GM10248 (cell line): ENCODE data around the gene SNX5.

ENCODE experiments used
- CTCF ChIA-PET: fragments of 300-600 bp; sonication (Branson Sonifier 250); formaldehyde crosslinking; extraction: SDS; loops from one replicate; lab custom pipeline; 2021; ENCODE audit warnings: antibody characterized with exemption; lab: Yijun Ruan, JAX
- POLR2A ChIA-PET: fragments of 350-650 bp; sonication (Branson Sonifier 250); formaldehyde crosslinking; extraction: SDS; loops from one replicate; lab custom pipeline; 2020; ENCODE audit warnings: antibody characterized with exemption; lab: Yijun Ruan, JAX
- DNase-seq: peaks from one replicate; pipeline ENCODE4 v3.0.0; 2012; ENCODE audit errors: extremely low spot score
- CTCF ChIP-seq: IDR thresholded peaks from 2 replicates; pipeline ENCODE4 v1.5.1; 2012; ENCODE audit warnings: mild to moderate bottlenecking, low read depth; ENCODE audit errors: extremely low read depth, missing control alignments, control extremely low read depth

SNX5 gene

GRCh38 chr20:17935186-17935585 is 33.4 kb downstream of the SNX5 start:
- TF ChIP-seq CTCF: no peak
- DNase-seq: no peak
- ChIA-PET POLR2A (no interaction called here), CTCF (interaction anchor here (0.9 to 1.2 kb wide), 2 partner anchors 59 to 255 kb away, joined by 4 read pairs; no protein-coding TSS in a partner anchor)

- CTCF ChIA-PET: interaction anchor here (1.2 kb wide), 2 partner anchors 254 to 429 kb away, joined by 4 read pairs; no protein-coding TSS in a partner anchor
- POLR2A ChIA-PET: interaction anchor here (0.5 kb wide), 1 partner anchor 430 kb away, joined by 3 read pairs; no protein-coding TSS in a partner anchor
- TF ChIP-seq CTCF: no peak
- no peak for DNase-seq
Measured at GRCh38 chr20:17934141-17934862, 34.3 kb downstream of the SNX5 start.

GRCh38 chr20:17933711-17934110 is 34.9 kb downstream of the SNX5 start:
- no peak for DNase-seq
- POLR2A ChIA-PET: no interaction called here
- CTCF ChIA-PET: interaction anchor here (1.2 to 1.4 kb wide), 2 partner anchors 9 to 429 kb away, joined by 4 read pairs; no protein-coding TSS in a partner anchor
- TF ChIP-seq CTCF: no peak

- CTCF ChIA-PET: interaction anchor here (0.7 to 1.4 kb wide), 2 partner anchors 9 to 251 kb away, joined by 3 to 4 read pairs; partner anchors contain the start of gene RRBP1
- no peak for TF ChIP-seq CTCF
- POLR2A ChIA-PET: no interaction called here
- DNase-seq: no peak
Measured at GRCh38 chr20:17933121-17933520, 35.5 kb downstream of the SNX5 start.

GRCh38 chr20:17932396-17932795 is 36.2 kb downstream of the SNX5 start:
- CTCF ChIA-PET: interaction anchor here (0.7 to 1.4 kb wide), 3 partner anchors 10 to 250 kb away, joined by 3 to 4 read pairs (median 3); partner anchors contain the start of gene RRBP1
- DNase-seq: no peak
- no peak for TF ChIP-seq CTCF
- POLR2A ChIA-PET: no interaction called here

GRCh38 chr20:17931513-17931912 is 37.1 kb downstream of the SNX5 start:
- no peak for DNase-seq
- ChIA-PET POLR2A (no interaction called here), CTCF (interaction anchor here (1.4 kb wide), 2 partner anchors 12 to 25 kb away, joined by 3 read pairs; no protein-coding TSS in a partner anchor)
- no peak for TF ChIP-seq CTCF
